Fibroblast of mammary gland (primary cell): ENCODE measurements around the gene EMID1.

Source experiments
- DNase-seq: peaks from one replicate; pipeline ENCODE4 v3.0.0-alpha.2; 2010; ENCODE audit warnings: low read depth
- H3K4me3 ChIP-seq: 2 replicates; pipeline ENCODE4 v1.5.1; 2011; ENCODE audit warnings: low read depth, mild to moderate bottlenecking, low read length, moderate library complexity; ENCODE audit not compliant: control insufficient read depth
- CTCF ChIP-seq: conservative IDR thresholded peaks from 2 replicates; pipeline ENCODE4 v1.5.1; 2011; ENCODE audit warnings: low read depth, low read length, inconsistent platforms; ENCODE audit not compliant: control insufficient read depth, insufficient read depth

Gene EMID1

DNA sequence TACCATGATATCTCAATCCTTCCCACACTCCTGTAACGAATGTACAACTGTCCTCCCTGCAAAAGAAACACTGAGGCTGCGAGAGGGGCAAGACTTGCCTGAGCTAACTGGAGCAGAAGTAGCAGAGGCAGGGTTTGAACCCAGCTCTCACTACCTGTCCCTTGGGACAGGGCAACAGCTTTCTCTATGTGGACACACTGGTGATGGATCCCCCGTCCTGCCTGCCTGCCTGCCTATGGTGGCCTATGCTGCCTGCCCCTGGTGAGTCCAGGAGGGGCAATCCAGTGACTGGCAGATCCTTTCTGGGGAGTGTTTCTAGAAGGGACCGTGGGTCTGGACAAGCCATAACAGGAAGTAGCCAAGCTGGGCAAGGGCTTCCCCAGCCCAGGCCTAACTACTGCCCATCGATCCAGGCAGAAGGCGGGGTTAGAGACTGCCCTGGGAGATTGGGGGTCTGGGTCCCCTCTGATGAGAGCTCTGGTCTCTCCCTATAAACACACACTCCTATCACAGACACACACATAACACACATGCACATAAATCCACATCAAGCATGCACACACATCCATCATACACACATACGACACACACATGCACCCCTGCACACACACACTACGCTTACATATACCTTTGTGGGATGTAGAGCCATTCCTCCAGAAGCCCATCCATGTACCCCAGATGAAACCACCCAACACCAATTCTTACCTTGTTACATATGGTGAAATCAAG is 1.1 kb upstream of the EMID1 start:
- TF ChIP-seq CTCF, result no peak
- DNase-seq, result no peak
- no peak overlapping the region for H3K4me3 ChIP-seq

DNA sequence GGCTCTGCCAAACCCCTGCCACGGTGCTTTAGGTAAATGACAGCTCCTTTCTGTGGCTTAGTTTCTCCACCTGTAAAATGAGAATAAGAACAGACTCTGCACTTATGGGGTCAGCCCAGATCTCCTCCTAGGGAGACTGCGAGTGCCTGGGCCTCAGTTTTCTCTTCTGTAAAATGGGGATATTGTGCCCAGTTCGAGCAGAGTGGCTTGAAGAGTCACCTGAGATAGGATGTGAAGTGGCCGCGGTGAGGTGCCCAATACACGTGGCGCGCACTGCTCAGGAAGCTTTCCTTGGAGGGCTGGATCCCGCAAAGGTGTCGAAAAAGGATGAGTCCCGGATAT is 473 bp upstream of the EMID1 start:
- TF ChIP-seq CTCF, result no peak
- H3K4me3 ChIP-seq, result no peak overlapping the region
- DNase-seq, result no peak

DNA sequence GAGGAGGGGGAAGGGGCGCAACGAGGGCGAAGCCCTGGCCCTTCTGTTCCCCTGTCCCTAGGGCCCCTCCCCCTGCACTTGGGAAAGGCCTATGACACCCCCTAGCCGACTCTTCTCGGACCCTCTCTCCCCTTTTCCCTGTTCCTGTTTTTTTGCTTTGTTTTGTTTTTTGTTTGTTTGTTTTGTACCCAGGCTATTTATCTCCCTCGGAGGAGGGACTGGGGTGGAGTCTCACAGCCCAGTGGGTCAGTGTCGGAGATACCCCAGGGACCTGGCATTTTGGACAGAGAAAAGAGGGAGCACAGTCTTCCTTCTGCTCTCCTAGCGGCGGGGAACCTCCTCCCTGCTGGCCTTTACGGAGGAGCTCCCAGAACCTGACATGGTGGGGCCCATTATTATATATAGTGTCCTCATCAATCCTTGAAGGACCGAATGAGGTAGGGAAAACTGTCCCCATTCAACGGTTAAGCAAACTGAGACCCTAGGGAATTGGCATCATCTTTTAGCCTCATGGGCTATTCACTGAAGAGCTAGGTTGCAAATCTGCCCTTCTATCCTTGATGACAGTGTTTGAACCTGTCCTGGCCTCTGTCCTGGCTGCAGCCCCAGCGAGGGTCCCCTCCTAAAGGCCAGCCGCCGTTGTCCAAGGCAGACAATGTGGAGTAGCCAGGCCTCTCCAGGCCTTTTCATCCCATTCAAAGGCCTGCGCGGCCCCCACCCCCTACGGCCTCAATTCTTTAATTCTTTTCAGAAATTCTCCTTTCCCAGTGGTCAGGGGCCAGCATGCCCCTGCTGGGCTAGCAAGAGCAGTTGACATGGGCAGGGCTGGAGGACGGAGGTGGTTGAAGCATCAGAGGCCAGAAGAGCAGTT is 911 bp downstream of the EMID1 start:
- DNase-seq, result no peak
- no peak for TF ChIP-seq CTCF
- H3K4me3 ChIP-seq, result no peak overlapping the region

- no peak for DNase-seq
- TF ChIP-seq CTCF, result no peak
- no peak overlapping the region for H3K4me3 ChIP-seq
Measured at GRCh38 chr22:29207243-29207550, 1.5 kb downstream of the EMID1 start.

DNA sequence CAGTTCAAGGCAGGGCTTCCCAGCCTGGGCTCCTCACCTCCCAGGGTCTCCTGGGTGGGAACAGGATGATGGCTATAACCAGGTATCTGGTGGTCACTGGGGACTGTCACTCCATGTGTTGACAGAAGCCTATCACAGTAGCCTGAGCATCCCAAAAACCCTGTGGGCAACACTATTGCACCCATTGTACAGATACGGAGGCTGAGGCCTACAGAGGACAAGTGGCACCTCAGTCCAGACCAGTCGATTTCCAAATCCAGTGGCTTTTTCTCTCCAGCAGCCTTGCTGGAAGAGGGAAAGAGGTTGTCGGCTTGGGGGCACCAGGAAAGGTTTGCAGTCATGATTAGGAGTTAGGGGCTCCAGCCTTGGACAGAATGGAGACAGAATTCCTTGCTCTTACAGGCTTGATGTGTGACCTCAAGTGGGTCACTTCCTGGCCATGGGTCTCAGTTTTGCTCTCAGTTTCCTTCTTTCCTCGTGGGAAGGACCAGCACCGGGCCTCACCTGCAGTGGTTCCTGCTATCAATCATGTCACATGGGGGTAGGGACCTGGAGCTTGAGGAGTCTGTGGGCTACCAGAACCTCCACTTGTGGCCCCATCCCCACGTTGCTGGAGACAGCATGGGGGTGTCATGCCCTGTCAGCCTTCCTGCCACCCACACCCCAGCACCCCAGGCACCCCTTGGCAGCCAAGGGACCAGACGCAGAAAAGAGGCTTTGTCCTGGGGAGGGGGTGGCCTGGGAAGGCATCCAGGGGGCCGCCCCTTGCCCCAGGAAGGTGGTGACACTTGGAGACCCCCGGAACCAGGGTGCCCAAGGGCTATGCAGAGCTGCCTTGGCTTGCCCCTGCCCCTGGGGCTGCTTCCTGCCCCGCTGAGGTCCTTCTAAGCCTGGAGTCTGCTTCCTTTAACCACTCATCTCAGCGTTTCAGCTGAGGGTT is 2.1 kb downstream of the EMID1 start:
- no peak overlapping the region for H3K4me3 ChIP-seq
- TF ChIP-seq CTCF, result no peak
- DNase-seq, result no peak

DNA sequence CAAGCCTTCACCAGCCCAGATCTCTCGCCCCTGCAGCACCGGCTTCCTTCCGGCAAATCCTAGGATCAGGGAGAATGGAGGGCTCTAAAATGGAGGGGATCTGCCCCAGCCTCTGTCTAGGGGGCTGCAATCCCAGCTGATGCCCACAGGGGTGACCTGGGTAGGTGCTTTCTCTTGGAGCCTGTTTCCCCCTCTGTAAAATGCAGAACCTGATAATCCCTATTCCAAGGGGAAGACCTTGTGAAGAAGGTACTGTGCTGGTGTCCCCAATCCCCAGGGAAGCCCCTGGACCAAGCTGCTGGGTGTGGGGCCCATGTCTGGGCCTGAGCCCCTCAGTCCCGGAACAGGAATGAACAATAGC is 2.8 kb downstream of the EMID1 start:
- no peak overlapping the region for H3K4me3 ChIP-seq
- no peak for DNase-seq
- TF ChIP-seq CTCF, result no peak
